Measurements from ENCODE around the gene ERICH2.

The ERICH2 gene

GRCh38 chr2:170816504-170817092 lies 46.4 kb downstream of the ERICH2 start, which contains the start of gene GAD1 (continued):
- TF ChIP-seq ZNF843 (tag by site-specific recombination; IDR thresholded peaks at IDR 0.05) (peak; percentile 24; the same call in 1 of the 2 replicates), ZNF792 (tag by site-specific recombination; IDR thresholded peaks at IDR 0.05) (no peak), ZNF621 (tag by site-specific recombination; IDR thresholded peaks at IDR 0.05) (no peak), ZNF214 (tag by site-specific recombination; IDR thresholded peaks at IDR 0.05; ENCODE audit: borderline replicate concordance) (no peak), ZNF16 (tag by site-specific recombination; IDR thresholded peaks at IDR 0.05; ENCODE audit: low read depth) (no peak), ZNF626 (tag by site-specific recombination; IDR thresholded peaks at IDR 0.05) (no peak), ZNF292 (tag by site-specific recombination; IDR thresholded peaks at IDR 0.05; ENCODE audit: borderline replicate concordance, low read depth) (no peak), ZNF366 (tag by site-specific recombination; conservative IDR thresholded peaks at IDR 0.05) (peak; percentile 70), ZNF660 (tag by site-specific recombination; IDR thresholded peaks at IDR 0.05) (peak; percentile 23; the same call in 1 of the 2 replicates), EGR2 (tag by site-specific recombination; IDR thresholded peaks at IDR 0.05; ENCODE audit: low read depth) (peak; percentile 60; the same call in 1 of the 2 replicates), ZBTB44 (tag by site-specific recombination; IDR thresholded peaks at IDR 0.05) (no peak), SP7 (tag by site-specific recombination; IDR thresholded peaks at IDR 0.05) (peak; percentile 42), GLIS2 (tag by site-specific recombination; IDR thresholded peaks at IDR 0.05) (no peak), MYNN (tag by site-specific recombination; IDR thresholded peaks at IDR 0.05; ENCODE audit: borderline replicate concordance) (no peak), ZBTB8A (tag by site-specific recombination; IDR thresholded peaks at IDR 0.05) (peak; percentile 88), ZSCAN30 (tag by site-specific recombination; IDR thresholded peaks at IDR 0.05) (peak; percentile 33; the same call in 1 of the 2 replicates), ZNF23 (tag by site-specific recombination; IDR thresholded peaks at IDR 0.05; ENCODE audit: borderline replicate concordance) (no peak), ZNF530 (tag by site-specific recombination; IDR thresholded peaks at IDR 0.05; ENCODE audit: low read depth) (no peak), ZNF629 (tag by site-specific recombination; IDR thresholded peaks at IDR 0.05) (no peak; the same call in 1 of the 2 replicates), MEIS1 (CRISPR knock-in tag; IDR thresholded peaks at IDR 0.05; ENCODE audit: borderline replicate concordance) (no peak), ZBTB11 (tag by site-specific recombination; conservative IDR thresholded peaks at IDR 0.05; ENCODE audit: low read depth) (0 out of 2 replicates have a peak, but pooled peaks have one; percentile 27), ZNF777 (tag by site-specific recombination; IDR thresholded peaks at IDR 0.05; ENCODE audit: borderline replicate concordance) (no peak), ZNF138 (tag by site-specific recombination; IDR thresholded peaks at IDR 0.05; ENCODE audit: borderline replicate concordance) (no peak)
- TF ChIP-seq, protein P1, sequence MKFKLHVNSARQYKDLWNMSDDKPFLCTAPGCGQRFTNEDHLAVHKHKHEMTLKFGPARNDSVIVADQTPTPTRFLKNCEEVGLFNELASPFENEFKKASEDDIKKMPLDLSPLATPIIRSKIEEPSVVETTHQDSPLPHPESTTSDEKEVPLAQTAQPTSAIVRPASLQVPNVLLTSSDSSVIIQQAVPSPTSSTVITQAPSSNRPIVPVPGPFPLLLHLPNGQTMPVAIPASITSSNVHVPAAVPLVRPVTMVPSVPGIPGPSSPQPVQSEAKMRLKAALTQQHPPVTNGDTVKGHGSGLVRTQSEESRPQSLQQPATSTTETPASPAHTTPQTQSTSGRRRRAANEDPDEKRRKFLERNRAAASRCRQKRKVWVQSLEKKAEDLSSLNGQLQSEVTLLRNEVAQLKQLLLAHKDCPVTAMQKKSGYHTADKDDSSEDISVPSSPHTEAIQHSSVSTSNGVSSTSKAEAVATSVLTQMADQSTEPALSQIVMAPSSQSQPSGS (tag by site-specific recombination; IDR thresholded peaks at IDR 0.05; ENCODE audit: low read depth): no peak
- TF ChIP-seq, protein P2, sequence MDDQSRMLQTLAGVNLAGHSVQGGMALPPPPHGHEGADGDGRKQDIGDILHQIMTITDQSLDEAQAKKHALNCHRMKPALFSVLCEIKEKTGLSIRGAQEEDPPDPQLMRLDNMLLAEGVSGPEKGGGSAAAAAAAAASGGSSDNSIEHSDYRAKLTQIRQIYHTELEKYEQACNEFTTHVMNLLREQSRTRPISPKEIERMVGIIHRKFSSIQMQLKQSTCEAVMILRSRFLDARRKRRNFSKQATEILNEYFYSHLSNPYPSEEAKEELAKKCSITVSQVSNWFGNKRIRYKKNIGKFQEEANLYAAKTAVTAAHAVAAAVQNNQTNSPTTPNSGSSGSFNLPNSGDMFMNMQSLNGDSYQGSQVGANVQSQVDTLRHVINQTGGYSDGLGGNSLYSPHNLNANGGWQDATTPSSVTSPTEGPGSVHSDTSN (CRISPR knock-in tag; IDR thresholded peaks at IDR 0.05): 0 out of 2 replicates have a peak, but pooled peaks have one; percentile 37
- TF ChIP-seq, protein P3, sequence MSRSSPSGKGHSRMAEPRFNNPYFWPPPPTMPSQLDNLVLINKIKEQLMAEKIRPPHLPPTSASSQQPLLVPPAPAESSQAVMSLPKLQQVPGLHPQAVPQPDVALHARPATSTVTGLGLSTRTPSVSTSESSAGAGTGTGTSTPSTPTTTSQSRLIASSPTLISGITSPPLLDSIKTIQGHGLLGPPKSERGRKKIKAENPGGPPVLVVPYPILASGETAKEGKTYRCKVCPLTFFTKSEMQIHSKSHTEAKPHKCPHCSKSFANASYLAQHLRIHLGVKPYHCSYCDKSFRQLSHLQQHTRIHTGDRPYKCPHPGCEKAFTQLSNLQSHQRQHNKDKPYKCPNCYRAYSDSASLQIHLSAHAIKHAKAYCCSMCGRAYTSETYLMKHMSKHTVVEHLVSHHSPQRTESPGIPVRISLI (tag by site-specific recombination; IDR thresholded peaks at IDR 0.05): peak; percentile 44; the same call in 1 of the 2 replicates
- TF ChIP-seq, protein P4, sequence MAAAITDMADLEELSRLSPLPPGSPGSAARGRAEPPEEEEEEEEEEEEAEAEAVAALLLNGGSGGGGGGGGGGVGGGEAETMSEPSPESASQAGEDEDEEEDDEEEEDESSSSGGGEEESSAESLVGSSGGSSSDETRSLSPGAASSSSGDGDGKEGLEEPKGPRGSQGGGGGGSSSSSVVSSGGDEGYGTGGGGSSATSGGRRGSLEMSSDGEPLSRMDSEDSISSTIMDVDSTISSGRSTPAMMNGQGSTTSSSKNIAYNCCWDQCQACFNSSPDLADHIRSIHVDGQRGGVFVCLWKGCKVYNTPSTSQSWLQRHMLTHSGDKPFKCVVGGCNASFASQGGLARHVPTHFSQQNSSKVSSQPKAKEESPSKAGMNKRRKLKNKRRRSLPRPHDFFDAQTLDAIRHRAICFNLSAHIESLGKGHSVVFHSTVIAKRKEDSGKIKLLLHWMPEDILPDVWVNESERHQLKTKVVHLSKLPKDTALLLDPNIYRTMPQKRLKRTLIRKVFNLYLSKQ (tag by site-specific recombination; IDR thresholded peaks at IDR 0.05; ENCODE audit: borderline replicate concordance): no peak
- TF ChIP-seq, protein P5, sequence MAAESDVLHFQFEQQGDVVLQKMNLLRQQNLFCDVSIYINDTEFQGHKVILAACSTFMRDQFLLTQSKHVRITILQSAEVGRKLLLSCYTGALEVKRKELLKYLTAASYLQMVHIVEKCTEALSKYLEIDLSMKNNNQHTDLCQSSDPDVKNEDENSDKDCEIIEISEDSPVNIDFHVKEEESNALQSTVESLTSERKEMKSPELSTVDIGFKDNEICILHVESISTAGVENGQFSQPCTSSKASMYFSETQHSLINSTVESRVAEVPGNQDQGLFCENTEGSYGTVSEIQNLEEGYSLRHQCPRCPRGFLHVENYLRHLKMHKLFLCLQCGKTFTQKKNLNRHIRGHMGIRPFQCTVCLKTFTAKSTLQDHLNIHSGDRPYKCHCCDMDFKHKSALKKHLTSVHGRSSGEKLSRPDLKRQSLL (tag by site-specific recombination; IDR thresholded peaks at IDR 0.05): no peak

Measured in HEK293 (cell line).